Sigmoid colon (tissue), 7 donors: ENCODE data around the gene TSPAN3. TPM values are rescaled to one million over a fixed set of nuclear protein-coding genes. Genes with fewer than 3 reads are reported as not detected.
A peak's percentile ranks its signal among the peaks of the same experiment; 100 is the strongest.

Source experiments
- DNase-seq: peaks from one replicate; pipeline ENCODE4 v3.0.0-alpha.2; 2019
- H3K27ac ChIP-seq, 4 donors: fragments of 200-600 bp; sonication (generic); one replicate each; pipeline ENCODE4 v1.5.1; 2016 to 2019; ENCODE audit warnings: mild to moderate bottlenecking in 1 of 4
- H3K27me3 ChIP-seq, 3 donors: fragments of 200-600 bp; sonication (generic); one replicate each; pipeline ENCODE4 v1.5.1; 2019; ENCODE audit warnings: mild to moderate bottlenecking in 1 of 3
- H3K36me3 ChIP-seq, 4 donors: fragments of 200-600 bp; sonication (generic); one replicate each; pipeline ENCODE4 v1.5.1; 2016 to 2019
- H3K4me1 ChIP-seq, 4 donors: fragments of 200-600 bp; sonication (generic); one replicate each; pipeline ENCODE4 v1.5.1; 2017 to 2019
- H3K4me3 ChIP-seq, 4 donors: fragments of 200-600 bp; sonication (generic); one replicate each; pipeline ENCODE4 v1.5.1; 2017 to 2019; ENCODE audit warnings: mild to moderate bottlenecking in 2 of 4, moderate library complexity in 1 of 4
- H3K9me3 ChIP-seq, 4 donors: fragments of 200-600 bp in 3 of 4; sonication (generic) in 3 of 4; one replicate each; pipeline versions ENCODE4 v1.5.1 to v1.6.1; 2013 to 2019
- EP300 ChIP-seq, 4 donors: sonication (generic); formaldehyde crosslinking; IDR thresholded peaks; one replicate each; pipeline ENCODE4 v1.6.1; 2017; ENCODE audit warnings: antibody characterized with exemption in 4 of 4
- POLR2A ChIP-seq, 2 donors: fragments of 450-650 bp; IDR thresholded peaks; one replicate each; pipeline ENCODE4 v1.6.1; 2016; ENCODE audit warnings: antibody characterized with exemption in 2 of 2, mild to moderate bottlenecking in 2 of 2, moderate library complexity in 2 of 2
- POLR2AphosphoS5 ChIP-seq, 4 donors: sonication (generic); formaldehyde crosslinking; IDR thresholded peaks; one replicate each; pipeline ENCODE4 v1.6.1; 2017; ENCODE audit warnings: antibody characterized with exemption in 4 of 4
- WGBS, 2 donors: extraction: QIAGEN DNeasy Blood & Tissue Kit; methylation state at CpG; one replicate each; pipeline ENCODE4 v1.1.7; 2013; 5-methylcytosine and 5-hydroxymethylcytosine counted together
- intact Hi-C: fragments of 100-400 bp; cut with DNase I; formaldehyde crosslinking; loops from one replicate; pipeline ENCODE4 v1.15.1; 2023
- polyA plus RNA-seq, 3 donors: library from polyadenylated mRNA; stranded (reverse); fragments of 200-250 nt; gene quantifications; one replicate each; pipeline ENCODE4 v1.2.3, GENCODE V29; 2013
- total RNA-seq, 4 donors: library from RNA; depleted of rRNA; stranded (reverse); fragments of >200 nt; gene quantifications; one replicate each; pipeline ENCODE4 v1.1.0, GENCODE V29; 2016
- TF ChIP-seq, protein P1 (sequence below), 4 experiments: fragments of 450-650 bp in 3 of 4; fragments of 200-600 bp in 1 of 4; IDR thresholded peaks; one replicate each; pipeline ENCODE4 v1.5.1; 2016 to 2019; ENCODE audit warnings: antibody characterized with exemption in 4 of 4, mild to moderate bottlenecking in 3 of 4, moderate library complexity in 2 of 4
- donor health status: healthy with polysubstance abuse.
- donor health status: Bipolar disorder and iron deficiency.
- donor health status: healthy.

Gene TSPAN3
- total and polyA plus RNA-seq, 7 donors = 129 to 402 (median 166) TPM

DNA sequence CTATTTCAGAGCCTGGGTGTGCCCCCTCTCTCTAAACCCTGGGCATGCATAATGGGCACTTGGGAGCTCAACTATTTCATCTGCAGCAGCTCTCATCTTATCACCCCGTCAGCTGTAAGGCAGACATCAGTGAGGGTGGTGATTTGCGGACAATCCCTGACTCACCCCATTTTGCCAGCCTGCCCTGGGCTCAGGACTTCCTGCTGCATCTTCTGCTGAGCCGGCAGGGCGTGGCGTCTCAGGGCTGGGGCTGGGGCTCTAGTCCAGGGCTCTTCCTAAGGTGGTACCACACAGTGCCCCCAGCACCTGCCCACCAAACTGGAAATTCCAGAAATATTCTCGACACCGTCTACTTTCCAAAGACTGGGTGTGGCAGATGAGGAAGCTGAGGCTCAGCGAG is 76.9 kb downstream of the TSPAN3 start:
- Histone ChIP-seq H3K4me1 (peaks cover 0 to 25% (median 10%) of the 10 kb centered on the region in 4 donors), H3K9me3 (no peaks in the 10 kb centered on the region), H3K4me3 (no peak overlapping the region), H3K27ac (peak overlapping the region in 1 of 4 donors; percentile 52), H3K36me3 (no peaks in the 10 kb centered on the region), H3K27me3 (no peaks in the 10 kb centered on the region)
- peak; percentile 67 for DNase-seq
- WGBS, 2 donors = 29 to 59% methylated on average over 8 of the region's 8 CpGs
- TF ChIP-seq POLR2A (IDR thresholded peaks at IDR 0.05) (no peak), POLR2AphosphoS5 (IDR thresholded peaks at IDR 0.05) (no peak), EP300 (IDR thresholded peaks at IDR 0.05) (no peak)
- TF ChIP-seq, protein P1, sequence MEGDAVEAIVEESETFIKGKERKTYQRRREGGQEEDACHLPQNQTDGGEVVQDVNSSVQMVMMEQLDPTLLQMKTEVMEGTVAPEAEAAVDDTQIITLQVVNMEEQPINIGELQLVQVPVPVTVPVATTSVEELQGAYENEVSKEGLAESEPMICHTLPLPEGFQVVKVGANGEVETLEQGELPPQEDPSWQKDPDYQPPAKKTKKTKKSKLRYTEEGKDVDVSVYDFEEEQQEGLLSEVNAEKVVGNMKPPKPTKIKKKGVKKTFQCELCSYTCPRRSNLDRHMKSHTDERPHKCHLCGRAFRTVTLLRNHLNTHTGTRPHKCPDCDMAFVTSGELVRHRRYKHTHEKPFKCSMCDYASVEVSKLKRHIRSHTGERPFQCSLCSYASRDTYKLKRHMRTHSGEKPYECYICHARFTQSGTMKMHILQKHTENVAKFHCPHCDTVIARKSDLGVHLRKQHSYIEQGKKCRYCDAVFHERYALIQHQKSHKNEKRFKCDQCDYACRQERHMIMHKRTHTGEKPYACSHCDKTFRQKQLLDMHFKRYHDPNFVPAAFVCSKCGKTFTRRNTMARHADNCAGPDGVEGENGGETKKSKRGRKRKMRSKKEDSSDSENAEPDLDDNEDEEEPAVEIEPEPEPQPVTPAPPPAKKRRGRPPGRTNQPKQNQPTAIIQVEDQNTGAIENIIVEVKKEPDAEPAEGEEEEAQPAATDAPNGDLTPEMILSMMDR (IDR thresholded peaks at IDR 0.05) = no peak
- intact Hi-C loops = no loop called here

DNA sequence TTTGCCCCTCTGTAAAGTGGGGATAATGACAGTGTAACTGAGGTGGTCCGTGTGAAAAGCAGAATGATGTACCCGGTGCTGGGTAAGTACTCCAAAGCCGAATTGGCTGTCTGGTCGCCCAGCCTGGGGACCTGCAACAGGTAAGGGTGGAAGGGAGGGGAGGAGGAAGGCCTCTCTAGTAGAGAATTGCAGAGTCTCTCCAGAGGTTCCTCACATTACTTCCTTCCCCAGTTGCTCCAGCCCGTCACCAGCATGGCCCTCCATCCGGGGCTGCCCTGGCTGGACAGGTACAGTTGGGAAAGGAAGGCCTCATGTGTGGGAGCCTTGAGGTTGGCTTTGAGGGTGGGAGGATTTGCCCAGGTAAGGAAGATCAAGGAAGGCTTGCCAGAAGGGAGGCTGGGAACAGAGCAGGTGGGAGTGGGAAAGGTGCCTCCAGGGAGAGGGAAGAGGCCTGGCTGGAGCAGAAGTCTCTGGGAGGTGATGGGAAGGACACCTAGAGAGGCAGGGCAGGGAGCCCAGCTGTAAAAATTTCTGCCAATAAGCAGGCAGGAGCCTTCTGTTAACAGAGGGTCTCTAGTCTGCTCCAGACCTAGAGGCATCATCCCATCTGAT is 77.7 kb downstream of the TSPAN3 start:
- H3K27ac ChIP-seq = no peak overlapping the region
- DNase-seq = peak; percentile 40
- H3K9me3 ChIP-seq = no peaks in the 10 kb centered on the region
- no peaks in the 10 kb centered on the region for H3K36me3 ChIP-seq
- H3K27me3 ChIP-seq = no peaks in the 10 kb centered on the region
- intact Hi-C loops = no loop called here
- H3K4me3 ChIP-seq = no peak overlapping the region
- TF ChIP-seq EP300 (IDR thresholded peaks at IDR 0.05) (no peak), POLR2AphosphoS5 (IDR thresholded peaks at IDR 0.05) (no peak), POLR2A (IDR thresholded peaks at IDR 0.05) (no peak)
- TF ChIP-seq, protein P1 (IDR thresholded peaks at IDR 0.05) = no peak
- WGBS, 2 donors = 91 to 94% methylated on average over 6 of the region's 6 CpGs
- H3K4me1 ChIP-seq = peaks cover 0 to 27% (median 12%) of the 10 kb centered on the region in 4 donors

DNA sequence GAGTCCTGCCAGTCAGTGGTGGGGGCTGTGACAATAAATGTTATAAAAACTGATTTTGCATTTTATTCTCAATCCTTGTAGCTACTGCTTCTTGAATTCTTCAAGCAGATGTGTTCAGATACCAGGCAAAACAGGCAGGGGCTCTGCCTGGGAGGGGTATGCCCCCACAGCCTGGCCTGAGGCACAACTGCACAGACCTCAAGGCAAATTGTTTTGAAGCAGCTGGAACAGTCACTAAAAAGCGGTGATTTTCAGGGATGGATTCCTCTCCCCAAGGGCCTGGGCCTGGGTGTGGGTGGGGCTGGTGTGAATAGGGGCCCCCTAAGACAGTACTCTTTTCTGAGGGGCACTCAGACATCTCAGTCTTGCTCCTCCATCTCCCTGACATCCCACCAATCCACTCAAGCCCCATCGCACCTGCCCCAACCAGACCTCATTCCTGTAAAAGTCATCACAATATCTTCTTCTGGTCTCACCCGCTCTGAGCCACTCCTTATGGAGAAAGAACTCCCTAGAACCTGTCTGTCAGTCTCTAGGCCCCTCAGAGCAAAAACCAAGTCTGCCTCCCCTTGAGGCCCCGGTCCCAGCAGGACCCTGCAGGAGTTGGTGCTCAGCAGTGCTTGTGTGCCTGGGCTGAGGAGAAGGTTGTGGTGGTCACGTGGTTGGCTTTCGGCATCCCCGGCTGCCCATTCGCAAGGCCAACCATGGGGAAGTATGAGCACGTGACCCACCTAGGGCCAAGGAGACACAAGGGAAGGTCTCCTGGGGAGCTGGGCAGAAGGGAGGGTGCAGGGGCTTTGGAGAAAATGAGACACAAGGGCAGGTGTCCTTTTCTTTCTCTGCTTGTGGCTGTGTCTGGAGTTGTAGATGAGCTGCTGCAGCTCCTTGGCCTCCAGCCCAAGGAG is 78.9 kb downstream of the TSPAN3 start:
- peak; percentile 73 for DNase-seq
- TF ChIP-seq EP300 (IDR thresholded peaks at IDR 0.05) (no peak), POLR2AphosphoS5 (IDR thresholded peaks at IDR 0.05) (no peak), POLR2A (IDR thresholded peaks at IDR 0.05) (no peak)
- TF ChIP-seq, protein P1 (IDR thresholded peaks at IDR 0.05) = no peak
- Histone ChIP-seq H3K27me3 (no peaks in the 10 kb centered on the region), H3K4me3 (no peak overlapping the region), H3K4me1 (peaks cover 0 to 27% (median 12%) of the 10 kb centered on the region in 4 donors), H3K36me3 (no peaks in the 10 kb centered on the region), H3K9me3 (no peaks in the 10 kb centered on the region), H3K27ac (no peak overlapping the region)
- 90 to 96% methylated on average over 9 of the region's 9 CpGs for WGBS, 2 donors
- intact Hi-C loops = no loop called here

Other genes starting within 250 kb of the TSPAN3 start
- gene SCAPER, start 165.8 kb downstream of the TSPAN3 start, total RNA-seq = 10 to 100 TPM; 22.5 to 40.7 (median 30.6) TPM
- gene SCAPER, start 165.8 kb downstream of the TSPAN3 start, polyA plus RNA-seq = 10 to 100 TPM in 1 of 3 donors, 1 to 10 TPM in 2; 5.3 to 16.8 (median 8.3) TPM
- 10 to 100 TPM; 45.5 to 62.8 (median 53.7) TPM for gene RCN2, start 139.4 kb downstream of the TSPAN3 start, total RNA-seq
- gene RCN2, start 139.4 kb downstream of the TSPAN3 start, polyA plus RNA-seq = 10 to 100 TPM; 12.3 to 30.0 (median 16.2) TPM
- 10 to 100 TPM in 1 of 4 donors, 1 to 10 TPM in 3; 4.6 to 14.3 (median 7.7) TPM for gene PSTPIP1, start 76.0 kb downstream of the TSPAN3 start, total RNA-seq
- gene PSTPIP1, start 76.0 kb downstream of the TSPAN3 start, polyA plus RNA-seq = 10 to 100 TPM in 1 of 3 donors, 1 to 10 TPM in 2; 2.1 to 10.4 (median 6.6) TPM